Thyroid gland (tissue), 4 donors: Measurements from ENCODE around the gene CHCHD6.

Source experiments
- CTCF ChIP-seq, 6 experiments: fragments of 200-600 bp in 3 of 6; fragments of 450-650 bp in 3 of 6; sonication (generic) in 3 of 6; IDR thresholded peaks; one replicate each; pipeline ENCODE4 v1.5.1; 2016 to 2019; ENCODE audit warnings: antibody characterized with exemption in 6 of 6, mild to moderate bottlenecking in 2 of 6, inconsistent platforms in 1 of 6, moderate library complexity in 1 of 6
- POLR2A ChIP-seq, 2 donors: fragments of 450-650 bp; IDR thresholded peaks; one replicate each; pipeline ENCODE4 v1.6.1; 2017; ENCODE audit warnings: antibody characterized with exemption in 2 of 2, mild to moderate bottlenecking in 2 of 2, moderate library complexity in 1 of 2

GRCh38 chr3:126962756-126963155 lies 258.7 kb downstream of the CHCHD6 start:
- no peak for TF ChIP-seq CTCF (IDR thresholded peaks at IDR 0.05)
- no peak for TF ChIP-seq POLR2A (IDR thresholded peaks at IDR 0.05)
